HepG2 (cell line): ENCODE results near the gene EVL. TPM values are rescaled to one million over a fixed set of nuclear protein-coding genes. Genes with fewer than 3 reads are reported as not detected.

Experiments
- CC2D1A ChIP-seq: sonication (generic); formaldehyde crosslinking; IDR thresholded peaks from 2 replicates; pipeline ENCODE4 v1.8.1; 2023; ENCODE audit warnings: mild to moderate bottlenecking, missing genetic modification reagents
- CHD2 ChIP-seq: IDR thresholded peaks from 2 replicates; pipeline ENCODE4 v1.6.1; 2011; ENCODE audit warnings: low read depth, low read length, improper control_type of control experiment
- EP300 ChIP-seq, 3 experiments: sonication (generic) in 1 of 3; formaldehyde crosslinking in 1 of 3; IDR thresholded peaks; 2 replicates each; pipeline versions ENCODE4 v1.5.1 to v1.6.1; 2011 to 2020; ENCODE audit warnings: low read depth in 2 of 3, low read length in 2 of 3, borderline replicate concordance in 1 of 3, improper control_type of control experiment in 1 of 3, mild to moderate bottlenecking in 1 of 3, missing genetic modification reagents in 1 of 3, moderate library complexity in 1 of 3
- KDM1A ChIP-seq: IDR thresholded peaks from 2 replicates; pipeline ENCODE4 v1.6.1; 2016; ENCODE audit warnings: missing compliant biosample characterization
- KLF16 ChIP-seq, 2 experiments: sonication (generic) in 1 of 2; formaldehyde crosslinking in 1 of 2; IDR thresholded peaks; 2 replicates each; pipeline versions ENCODE4 v1.6.1 to v1.8.0; 2016 to 2023; ENCODE audit warnings: missing genetic modification reagents in 2 of 2, missing compliant biosample characterization in 1 of 2
- PHF8 ChIP-seq: sonication (generic); formaldehyde crosslinking; IDR thresholded peaks from 2 replicates; pipeline ENCODE4 v1.5.0; 2020; ENCODE audit warnings: missing genetic modification reagents
- RBFOX2 ChIP-seq: fragments of 200-400 bp; formaldehyde crosslinking; IDR thresholded peaks from 2 replicates; pipeline ENCODE4 v1.6.1; 2017; ENCODE audit warnings: low read depth, mild to moderate bottlenecking, low read length
- ZNF329 ChIP-seq: sonication (generic); formaldehyde crosslinking; IDR thresholded peaks from 2 replicates; pipeline ENCODE4 v1.9.0; 2021; ENCODE audit warnings: low read depth, mild to moderate bottlenecking, missing genetic modification reagents
- ZNF564 ChIP-seq: sonication (generic); formaldehyde crosslinking; IDR thresholded peaks from 2 replicates; pipeline ENCODE4 v1.8.1; 2023; ENCODE audit warnings: mild to moderate bottlenecking, missing genetic modification reagents
- ZNF7 ChIP-seq: IDR thresholded peaks from 2 replicates; pipeline ENCODE4 v1.6.1; 2016; ENCODE audit warnings: missing biosample characterization, missing genetic modification reagents
- ZNF891 ChIP-seq: sonication (generic); formaldehyde crosslinking; IDR thresholded peaks from 2 replicates; pipeline ENCODE4 v1.5.0; 2020; ENCODE audit warnings: mild to moderate bottlenecking, missing genetic modification reagents
- polyA plus RNA-seq, 8 experiments: library from polyadenylated mRNA; depleted of rRNA in 3 of 8; stranded (reverse) in 7 of 8; unstranded in 1 of 8; fragments of >200 nt; fragmentation: Illumina TruSeq in 4 of 8; extraction: Trizol in 4 of 8; gene quantifications; 2 replicates each; pipeline versions ENCODE4 v1.2.1 to v1.2.3, GENCODE V29; 2011 to 2016; ENCODE audit warnings: low read depth in 4 of 8, missing spikeins in 1 of 8, mixed read lengths in 1 of 8; ENCODE audit not compliant: insufficient read depth in 1 of 8
- total RNA-seq, 5 experiments: library from RNA; depleted of rRNA; stranded (reverse); fragments of >200 nt; fragmentation: Illumina TruSeq; extraction: Trizol; gene quantifications; 2 replicates each; pipeline ENCODE4 v1.2.3, GENCODE V29; 2016; ENCODE audit warnings: low read depth in 1 of 5
- TF ChIP-seq, protein P1 (sequence below): sonication (generic); formaldehyde crosslinking; IDR thresholded peaks from 2 replicates; pipeline ENCODE4 v1.8.1; 2023; ENCODE audit warnings: mild to moderate bottlenecking, inconsistent platforms, moderate library complexity, missing genetic modification reagents, borderline replicate concordance
- TF ChIP-seq, protein P2 (sequence below): IDR thresholded peaks from 2 replicates; pipeline ENCODE4 v1.4.0; 2020; ENCODE audit warnings: mild to moderate bottlenecking, missing genetic modification reagents
- TF ChIP-seq, protein P3 (sequence below): sonication (generic); formaldehyde crosslinking; conservative IDR thresholded peaks from 2 replicates; pipeline ENCODE4 v1.8.0; 2022; ENCODE audit warnings: mild to moderate bottlenecking, moderate library complexity, missing genetic modification reagents
- TF ChIP-seq, protein P4 (sequence below): sonication (generic); formaldehyde crosslinking; IDR thresholded peaks from 2 replicates; pipeline ENCODE4 v1.4.0; 2020; ENCODE audit warnings: missing genetic modification reagents, borderline replicate concordance
- TF ChIP-seq, protein P5 (sequence below): sonication (generic); formaldehyde crosslinking; IDR thresholded peaks from 2 replicates; pipeline ENCODE4 v1.4.0; 2020; ENCODE audit warnings: missing genetic modification reagents

The EVL gene
- total and polyA plus RNA-seq, 2 of the 13 experiments (the other 11 are each of a cell fraction or from before 2014, with no cell fraction given): 15.1 to 31.2 TPM

DNA sequence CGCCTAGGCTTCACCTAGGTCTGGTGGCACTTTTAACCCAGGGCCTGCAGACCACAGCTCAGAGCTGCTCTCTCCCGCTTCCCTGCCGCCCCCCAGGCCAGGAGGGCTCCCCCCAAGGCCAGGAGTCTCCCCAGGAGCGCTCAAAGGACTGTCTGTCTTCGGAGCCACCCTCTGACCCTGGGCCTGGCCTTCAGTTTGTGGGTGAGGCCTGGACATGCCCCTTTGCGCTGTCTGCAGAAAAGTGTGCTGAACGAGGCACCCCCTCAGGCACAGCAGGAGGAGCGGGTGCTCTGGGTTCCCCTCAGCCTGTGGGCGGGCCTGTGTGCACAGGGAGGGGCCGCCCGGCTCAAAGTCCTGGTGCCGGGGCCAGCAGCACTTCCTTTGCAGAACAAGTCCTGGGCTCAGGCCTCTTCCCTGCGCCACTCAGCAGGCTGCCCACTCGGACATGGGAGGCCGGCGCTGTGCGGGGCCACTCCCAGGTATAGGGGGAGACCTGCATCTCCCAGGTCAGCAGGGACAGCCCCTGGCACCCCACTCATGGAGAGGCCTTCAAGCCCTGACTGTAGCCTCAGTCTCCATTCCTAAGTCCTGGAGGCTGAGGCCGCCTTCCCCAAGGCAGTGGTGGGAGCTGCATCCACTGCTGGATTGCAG lies 79.9 kb downstream of the EVL start (continued):
- TF ChIP-seq KDM1A (CRISPR knock-in tag) (no peak), CC2D1A (CRISPR knock-in tag) (0 out of 2 replicates have a peak, but pooled peaks have one; percentile 29), ZNF891 (CRISPR knock-in tag) (peak; percentile 69; the same call in 1 of the 2 replicates), CHD2 (no peak), EP300 (IDR thresholded peaks at IDR 0.05; ENCODE audit: low read depth in 2 of 2, low read length in 2 of 2) (peak in 1 of 2 experiments; percentile 54; a peak in 1 of 4 replicates), EP300 (CRISPR knock-in tag; IDR thresholded peaks at IDR 0.05; ENCODE audit: borderline replicate concordance) (peak; percentile 13; the same call in 1 of the 2 replicates), ZNF564 (CRISPR knock-in tag) (peak; percentile 53; the same call in 1 of the 2 replicates), ZNF7 (no peak), RBFOX2 (peak; percentile 89), KLF16 (CRISPR knock-in tag; IDR thresholded peaks at IDR 0.05) (peak; percentile 45 to 50; a peak in 1 of 4 replicates), PHF8 (CRISPR knock-in tag) (peak; percentile 79; the same call in 1 of the 2 replicates), ZNF329 (peak; percentile 75; the same call in 1 of the 2 replicates)
- TF ChIP-seq, protein P1, sequence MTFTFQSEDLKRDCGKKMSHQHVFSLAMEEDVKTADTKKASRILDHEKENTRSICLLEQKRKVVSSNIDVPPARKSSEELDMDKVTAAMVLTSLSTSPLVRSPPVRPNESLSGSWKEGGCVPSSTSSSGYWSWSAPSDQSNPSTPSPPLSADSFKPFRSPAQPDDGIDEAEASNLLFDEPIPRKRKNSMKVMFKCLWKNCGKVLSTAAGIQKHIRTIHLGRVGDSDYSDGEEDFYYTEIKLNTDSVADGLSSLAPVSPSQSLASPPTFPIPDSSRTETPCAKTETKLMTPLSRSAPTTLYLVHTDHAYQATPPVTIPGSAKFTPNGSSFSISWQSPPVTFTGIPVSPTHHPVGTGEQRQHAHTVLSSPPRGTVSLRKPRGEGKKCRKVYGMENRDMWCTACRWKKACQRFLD (CRISPR knock-in tag): 0 out of 2 replicates have a peak, but pooled peaks have one; percentile 16
- TF ChIP-seq, protein P2, sequence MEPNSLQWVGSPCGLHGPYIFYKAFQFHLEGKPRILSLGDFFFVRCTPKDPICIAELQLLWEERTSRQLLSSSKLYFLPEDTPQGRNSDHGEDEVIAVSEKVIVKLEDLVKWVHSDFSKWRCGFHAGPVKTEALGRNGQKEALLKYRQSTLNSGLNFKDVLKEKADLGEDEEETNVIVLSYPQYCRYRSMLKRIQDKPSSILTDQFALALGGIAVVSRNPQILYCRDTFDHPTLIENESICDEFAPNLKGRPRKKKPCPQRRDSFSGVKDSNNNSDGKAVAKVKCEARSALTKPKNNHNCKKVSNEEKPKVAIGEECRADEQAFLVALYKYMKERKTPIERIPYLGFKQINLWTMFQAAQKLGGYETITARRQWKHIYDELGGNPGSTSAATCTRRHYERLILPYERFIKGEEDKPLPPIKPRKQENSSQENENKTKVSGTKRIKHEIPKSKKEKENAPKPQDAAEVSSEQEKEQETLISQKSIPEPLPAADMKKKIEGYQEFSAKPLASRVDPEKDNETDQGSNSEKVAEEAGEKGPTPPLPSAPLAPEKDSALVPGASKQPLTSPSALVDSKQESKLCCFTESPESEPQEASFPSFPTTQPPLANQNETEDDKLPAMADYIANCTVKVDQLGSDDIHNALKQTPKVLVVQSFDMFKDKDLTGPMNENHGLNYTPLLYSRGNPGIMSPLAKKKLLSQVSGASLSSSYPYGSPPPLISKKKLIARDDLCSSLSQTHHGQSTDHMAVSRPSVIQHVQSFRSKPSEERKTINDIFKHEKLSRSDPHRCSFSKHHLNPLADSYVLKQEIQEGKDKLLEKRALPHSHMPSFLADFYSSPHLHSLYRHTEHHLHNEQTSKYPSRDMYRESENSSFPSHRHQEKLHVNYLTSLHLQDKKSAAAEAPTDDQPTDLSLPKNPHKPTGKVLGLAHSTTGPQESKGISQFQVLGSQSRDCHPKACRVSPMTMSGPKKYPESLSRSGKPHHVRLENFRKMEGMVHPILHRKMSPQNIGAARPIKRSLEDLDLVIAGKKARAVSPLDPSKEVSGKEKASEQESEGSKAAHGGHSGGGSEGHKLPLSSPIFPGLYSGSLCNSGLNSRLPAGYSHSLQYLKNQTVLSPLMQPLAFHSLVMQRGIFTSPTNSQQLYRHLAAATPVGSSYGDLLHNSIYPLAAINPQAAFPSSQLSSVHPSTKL (CRISPR knock-in tag): peak; percentile 53
- TF ChIP-seq, protein P3, sequence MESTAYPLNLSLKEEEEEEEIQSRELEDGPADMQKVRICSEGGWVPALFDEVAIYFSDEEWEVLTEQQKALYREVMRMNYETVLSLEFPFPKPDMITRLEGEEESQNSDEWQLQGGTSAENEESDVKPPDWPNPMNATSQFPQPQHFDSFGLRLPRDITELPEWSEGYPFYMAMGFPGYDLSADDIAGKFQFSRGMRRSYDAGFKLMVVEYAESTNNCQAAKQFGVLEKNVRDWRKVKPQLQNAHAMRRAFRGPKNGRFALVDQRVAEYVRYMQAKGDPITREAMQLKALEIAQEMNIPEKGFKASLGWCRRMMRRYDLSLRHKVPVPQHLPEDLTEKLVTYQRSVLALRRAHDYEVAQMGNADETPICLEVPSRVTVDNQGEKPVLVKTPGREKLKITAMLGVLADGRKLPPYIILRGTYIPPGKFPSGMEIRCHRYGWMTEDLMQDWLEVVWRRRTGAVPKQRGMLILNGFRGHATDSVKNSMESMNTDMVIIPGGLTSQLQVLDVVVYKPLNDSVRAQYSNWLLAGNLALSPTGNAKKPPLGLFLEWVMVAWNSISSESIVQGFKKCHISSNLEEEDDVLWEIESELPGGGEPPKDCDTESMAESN: peak; percentile 85
- TF ChIP-seq, protein P4, sequence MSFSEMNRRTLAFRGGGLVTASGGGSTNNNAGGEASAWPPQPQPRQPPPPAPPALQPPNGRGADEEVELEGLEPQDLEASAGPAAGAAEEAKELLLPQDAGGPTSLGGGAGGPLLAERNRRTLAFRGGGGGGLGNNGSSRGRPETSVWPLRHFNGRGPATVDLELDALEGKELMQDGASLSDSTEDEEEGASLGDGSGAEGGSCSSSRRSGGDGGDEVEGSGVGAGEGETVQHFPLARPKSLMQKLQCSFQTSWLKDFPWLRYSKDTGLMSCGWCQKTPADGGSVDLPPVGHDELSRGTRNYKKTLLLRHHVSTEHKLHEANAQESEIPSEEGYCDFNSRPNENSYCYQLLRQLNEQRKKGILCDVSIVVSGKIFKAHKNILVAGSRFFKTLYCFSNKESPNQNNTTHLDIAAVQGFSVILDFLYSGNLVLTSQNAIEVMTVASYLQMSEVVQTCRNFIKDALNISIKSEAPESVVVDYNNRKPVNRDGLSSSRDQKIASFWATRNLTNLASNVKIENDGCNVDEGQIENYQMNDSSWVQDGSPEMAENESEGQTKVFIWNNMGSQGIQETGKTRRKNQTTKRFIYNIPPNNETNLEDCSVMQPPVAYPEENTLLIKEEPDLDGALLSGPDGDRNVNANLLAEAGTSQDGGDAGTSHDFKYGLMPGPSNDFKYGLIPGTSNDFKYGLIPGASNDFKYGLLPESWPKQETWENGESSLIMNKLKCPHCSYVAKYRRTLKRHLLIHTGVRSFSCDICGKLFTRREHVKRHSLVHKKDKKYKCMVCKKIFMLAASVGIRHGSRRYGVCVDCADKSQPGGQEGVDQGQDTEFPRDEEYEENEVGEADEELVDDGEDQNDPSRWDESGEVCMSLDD (CRISPR knock-in tag): peak; percentile 98; the same call in 1 of the 2 replicates
- TF ChIP-seq, protein P5, sequence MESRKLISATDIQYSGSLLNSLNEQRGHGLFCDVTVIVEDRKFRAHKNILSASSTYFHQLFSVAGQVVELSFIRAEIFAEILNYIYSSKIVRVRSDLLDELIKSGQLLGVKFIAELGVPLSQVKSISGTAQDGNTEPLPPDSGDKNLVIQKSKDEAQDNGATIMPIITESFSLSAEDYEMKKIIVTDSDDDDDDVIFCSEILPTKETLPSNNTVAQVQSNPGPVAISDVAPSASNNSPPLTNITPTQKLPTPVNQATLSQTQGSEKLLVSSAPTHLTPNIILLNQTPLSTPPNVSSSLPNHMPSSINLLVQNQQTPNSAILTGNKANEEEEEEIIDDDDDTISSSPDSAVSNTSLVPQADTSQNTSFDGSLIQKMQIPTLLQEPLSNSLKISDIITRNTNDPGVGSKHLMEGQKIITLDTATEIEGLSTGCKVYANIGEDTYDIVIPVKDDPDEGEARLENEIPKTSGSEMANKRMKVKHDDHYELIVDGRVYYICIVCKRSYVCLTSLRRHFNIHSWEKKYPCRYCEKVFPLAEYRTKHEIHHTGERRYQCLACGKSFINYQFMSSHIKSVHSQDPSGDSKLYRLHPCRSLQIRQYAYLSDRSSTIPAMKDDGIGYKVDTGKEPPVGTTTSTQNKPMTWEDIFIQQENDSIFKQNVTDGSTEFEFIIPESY (CRISPR knock-in tag): peak; percentile 58; the same call in 1 of the 2 replicates
